Nephron progenitor cell (in vitro differentiated cells): ENCODE data around the gene DAP.
"Not testable (repeated sequence)": the region's sequence is repeated elsewhere in the genome, so short reads cannot be mapped to it uniquely, and the experiment has no call there.

ENCODE experiments used
- DNase-seq: peaks from one replicate; pipeline ENCODE4 v3.0.0; 2021
- H3K27ac Mint-ChIP-seq: 2 replicates; pipeline ENCODE4 v1.8.0; 2021; ENCODE audit warnings: mild to moderate bottlenecking, moderate library complexity, mixed read lengths
- H3K27me3 Mint-ChIP-seq: 2 replicates; pipeline ENCODE4 v1.8.0; 2021; ENCODE audit warnings: mild to moderate bottlenecking, low read depth, mixed read lengths; ENCODE audit not compliant: poor library complexity
- H3K36me3 Mint-ChIP-seq: 2 replicates; pipeline ENCODE4 v1.8.0; 2021; ENCODE audit warnings: low read depth, mixed read lengths
- H3K4me1 Mint-ChIP-seq: 2 replicates; pipeline ENCODE4 v1.8.0; 2021; ENCODE audit warnings: mixed read lengths
- H3K4me3 Mint-ChIP-seq: 2 replicates; pipeline ENCODE4 v1.8.0; 2021; ENCODE audit warnings: mild to moderate bottlenecking, moderate library complexity, mixed read lengths
- H3K9me3 Mint-ChIP-seq: 2 replicates; pipeline ENCODE4 v1.8.0; 2021; ENCODE audit warnings: mild to moderate bottlenecking, moderate library complexity, mixed read lengths
- CTCF ChIP-seq: fragments of 200-600 bp; sonication (generic); IDR thresholded peaks from 2 replicates; pipeline ENCODE4 v1.5.0; 2021; ENCODE audit warnings: antibody characterized with exemption

The DAP gene

GRCh38 chr5:10725636-10726035, 35.4 kb downstream of the DAP start:
- Mint-ChIP-seq H3K27ac (no peak overlapping the region), H3K4me1 (peaks cover 12% of the 10 kb centered on the region), H3K27me3 (no peaks in the 10 kb centered on the region), H3K4me3 (no peak overlapping the region), H3K9me3 (no peaks in the 10 kb centered on the region), H3K36me3 (peaks cover 57% of the 10 kb centered on the region)
- no peak for TF ChIP-seq CTCF
- DNase-seq = no peak

GRCh38 chr5:10724781-10725507, 36.1 kb downstream of the DAP start:
- no peak for TF ChIP-seq CTCF
- Mint-ChIP-seq H3K36me3 (peaks cover 61% of the 10 kb centered on the region), H3K4me1 (peaks cover 9% of the 10 kb centered on the region), H3K4me3 (no peak overlapping the region), H3K9me3 (no peaks in the 10 kb centered on the region), H3K27me3 (no peaks in the 10 kb centered on the region), H3K27ac (no peak overlapping the region)
- no peak for DNase-seq

- H3K4me3 Mint-ChIP-seq = no peak overlapping the region
- no peak overlapping the region for H3K27ac Mint-ChIP-seq
- DNase-seq = no peak
- peaks cover 59% of the 10 kb centered on the region for H3K36me3 Mint-ChIP-seq
- TF ChIP-seq CTCF = no peak
- no peaks in the 10 kb centered on the region for H3K27me3 Mint-ChIP-seq
- H3K4me1 Mint-ChIP-seq = no peaks in the 10 kb centered on the region
- H3K9me3 Mint-ChIP-seq = no peaks in the 10 kb centered on the region
Observed at GRCh38 chr5:10723514-10723913, 37.5 kb downstream of the DAP start.

GRCh38 chr5:10720766-10721165, 40.3 kb downstream of the DAP start:
- not testable (repeated sequence) for H3K27ac Mint-ChIP-seq

GRCh38 chr5:10719965-10720364, 41.1 kb downstream of the DAP start:
- H3K36me3 Mint-ChIP-seq = peaks cover 82% of the 10 kb centered on the region

More at GRCh38 chr5:10720766-10721165, 40.3 kb downstream of the DAP start:
- not testable (repeated sequence) for H3K27me3 Mint-ChIP-seq, H3K9me3 Mint-ChIP-seq, DNase-seq, H3K4me3 Mint-ChIP-seq, H3K4me1 Mint-ChIP-seq
- H3K36me3 Mint-ChIP-seq = peaks cover 77% of the 10 kb centered on the region

GRCh38 chr5:10718617-10719016, 42.4 kb downstream of the DAP start:
- H3K27ac Mint-ChIP-seq = not testable (repeated sequence)
- H3K36me3 Mint-ChIP-seq = peaks cover 94% of the 10 kb centered on the region

More at GRCh38 chr5:10719965-10720364, 41.1 kb downstream of the DAP start:
- H3K27me3 Mint-ChIP-seq = no peaks in the 10 kb centered on the region
- no peak for TF ChIP-seq CTCF
- no peak overlapping the region for H3K4me3 Mint-ChIP-seq
- H3K4me1 Mint-ChIP-seq = peaks cover 7% of the 10 kb centered on the region
- peaks cover 4% of the 10 kb centered on the region for H3K9me3 Mint-ChIP-seq
- no peak overlapping the region for H3K27ac Mint-ChIP-seq
- no peak for DNase-seq

GRCh38 chr5:10716825-10717224, 44.2 kb downstream of the DAP start:
- not testable (repeated sequence) for DNase-seq, H3K4me3 Mint-ChIP-seq, H3K9me3 Mint-ChIP-seq, H3K4me1 Mint-ChIP-seq, H3K27me3 Mint-ChIP-seq, H3K27ac Mint-ChIP-seq
- peaks cover 95% of the 10 kb centered on the region for H3K36me3 Mint-ChIP-seq

More at GRCh38 chr5:10718617-10719016, 42.4 kb downstream of the DAP start:
- not testable (repeated sequence) for H3K9me3 Mint-ChIP-seq, DNase-seq, H3K4me1 Mint-ChIP-seq, H3K27me3 Mint-ChIP-seq, H3K4me3 Mint-ChIP-seq
